Neural cell (in vitro differentiated cells): ENCODE results near the gene SERINC5. TPM values are rescaled to one million over a fixed set of nuclear protein-coding genes. Genes with fewer than 3 reads are reported as not detected.

Source experiments
- H2AFZ ChIP-seq: fragments of 200-600, 300-800 bp; sonication (generic), shearing (Covaris generic); 2 replicates; pipeline ENCODE4 v1.6.0; 2014; ENCODE audit warnings: low read depth, mild to moderate bottlenecking, antibody characterized with exemption, low read length, moderate library complexity
- H3F3A ChIP-seq: fragments of 200-600 bp; shearing (Covaris generic); 2 replicates; pipeline ENCODE4 v1.6.1; 2016; ENCODE audit warnings: mild to moderate bottlenecking, moderate library complexity, mixed read lengths, antibody characterized with exemption, low read length; ENCODE audit not compliant: insufficient read depth, poor library complexity, severe bottlenecking
- H3K27ac ChIP-seq: fragments of 200-600, 300-800 bp; sonication (generic), shearing (Covaris generic); 2 replicates; pipeline ENCODE4 v1.5.1; 2014; ENCODE audit warnings: mild to moderate bottlenecking, low read length, moderate library complexity
- H3K27me3 ChIP-seq: fragments of 300-800, 200-600 bp; sonication (generic), shearing (Covaris generic); 2 replicates; pipeline ENCODE4 v1.6.0; 2014; ENCODE audit warnings: mild to moderate bottlenecking, low read depth, low read length, moderate library complexity; ENCODE audit not compliant: insufficient read depth
- H3K36me3 ChIP-seq: fragments of 300-800, 200-600 bp; sonication (generic), shearing (Covaris generic); 2 replicates; pipeline ENCODE4 v1.5.1; 2014; ENCODE audit warnings: mild to moderate bottlenecking, antibody characterized with exemption, low read length, moderate library complexity; ENCODE audit not compliant: insufficient read depth
- H3K4me2 ChIP-seq: fragments of 300-800, 200-600 bp; sonication (generic), shearing (Covaris generic); 2 replicates; pipeline ENCODE4 v1.6.0; 2014; ENCODE audit warnings: mild to moderate bottlenecking, low read length
- H3K4me3 ChIP-seq: fragments of 300-800, 200-600 bp; sonication (generic), shearing (Covaris generic); 2 replicates; pipeline ENCODE4 v1.5.1; 2014; ENCODE audit warnings: mild to moderate bottlenecking, low read length, moderate library complexity
- H3K79me2 ChIP-seq: fragments of 200-600 bp; shearing (Covaris generic); replicated peaks from 2 replicates; pipeline ENCODE4 v1.6.0; 2014; ENCODE audit warnings: mild to moderate bottlenecking, low read length, moderate library complexity; ENCODE audit not compliant: insufficient read depth
- H3K9ac ChIP-seq: fragments of 300-800, 200-600 bp; sonication (generic), shearing (Covaris generic); 2 replicates; pipeline ENCODE4 v1.6.1; 2016; ENCODE audit warnings: mild to moderate bottlenecking, low read length, mixed read lengths
- H3K9me2 ChIP-seq: fragments of 200-600 bp; shearing (Covaris generic); 2 replicates; pipeline ENCODE4 v1.6.1; 2016; ENCODE audit warnings: mild to moderate bottlenecking, low read length, mixed read lengths; ENCODE audit not compliant: insufficient read depth
- H3K9me3 ChIP-seq: fragments of 200-600, 300-800 bp; sonication (generic), shearing (Covaris generic); 2 replicates; pipeline ENCODE4 v1.6.1; 2016; ENCODE audit warnings: mild to moderate bottlenecking, mixed run types, low read length, moderate library complexity, mixed read lengths
- H4K20me1 ChIP-seq: fragments of 200-600 bp; shearing (Covaris generic); 2 replicates; pipeline ENCODE4 v1.6.1; 2016; ENCODE audit warnings: mild to moderate bottlenecking, mixed run types; ENCODE audit not compliant: insufficient read depth
- EP300 ChIP-seq: fragments of 450-650 bp; conservative IDR thresholded peaks from 2 replicates; pipeline ENCODE4 v1.6.1; 2014; ENCODE audit warnings: antibody characterized with exemption, mild to moderate bottlenecking, moderate library complexity; ENCODE audit not compliant: poor library complexity, severe bottlenecking
- EZH2 ChIP-seq: fragments of 200-600, 300-800 bp; shearing (Covaris generic), sonication (generic); IDR thresholded peaks from 2 replicates; pipeline ENCODE4 v1.6.1; 2014; ENCODE audit warnings: antibody characterized with exemption, low read length, borderline replicate concordance, mild to moderate bottlenecking; ENCODE audit not compliant: insufficient read depth, poor library complexity, severe bottlenecking
- MXI1 ChIP-seq: fragments of 450-650 bp; conservative IDR thresholded peaks from 2 replicates; pipeline ENCODE4 v1.6.1; 2014; ENCODE audit warnings: antibody characterized with exemption, mild to moderate bottlenecking; ENCODE audit not compliant: poor library complexity, severe bottlenecking
- POLR2AphosphoS5 ChIP-seq: IDR thresholded peaks from 2 replicates; pipeline ENCODE4 v1.6.1; 2012
- RAD21 ChIP-seq: fragments of 450-650 bp; conservative IDR thresholded peaks from 2 replicates; pipeline ENCODE4 v1.6.1; 2014; ENCODE audit warnings: antibody characterized with exemption, mild to moderate bottlenecking, moderate library complexity
- SMC3 ChIP-seq: fragments of 450-650 bp; conservative IDR thresholded peaks from 2 replicates; pipeline ENCODE4 v1.6.1; 2014; ENCODE audit warnings: antibody characterized with exemption, mild to moderate bottlenecking, moderate library complexity; ENCODE audit not compliant: poor library complexity
- TAF1 ChIP-seq: IDR thresholded peaks from 2 replicates; pipeline ENCODE4 v1.6.1; 2012; ENCODE audit warnings: low read depth
- polyA plus RNA-seq: library from polyadenylated mRNA; depleted of rRNA; stranded (reverse); fragments of >200 nt; gene quantifications from 2 replicates; pipeline ENCODE4 v1.2.3, GENCODE V29; 2014
- TF ChIP-seq, protein P1 (sequence below): fragments of 450-650 bp; IDR thresholded peaks from 2 replicates; pipeline ENCODE4 v1.5.1; 2014; ENCODE audit warnings: antibody characterized with exemption, mild to moderate bottlenecking, moderate library complexity; ENCODE audit not compliant: poor library complexity, severe bottlenecking
- TF ChIP-seq, protein P2 (sequence below): IDR thresholded peaks from 2 replicates; pipeline ENCODE4 v1.6.1; 2012; ENCODE audit warnings: borderline replicate concordance

The SERINC5 gene
- polyA plus RNA-seq, 1 donor from 2014 or later = 5.8 TPM

DNA sequence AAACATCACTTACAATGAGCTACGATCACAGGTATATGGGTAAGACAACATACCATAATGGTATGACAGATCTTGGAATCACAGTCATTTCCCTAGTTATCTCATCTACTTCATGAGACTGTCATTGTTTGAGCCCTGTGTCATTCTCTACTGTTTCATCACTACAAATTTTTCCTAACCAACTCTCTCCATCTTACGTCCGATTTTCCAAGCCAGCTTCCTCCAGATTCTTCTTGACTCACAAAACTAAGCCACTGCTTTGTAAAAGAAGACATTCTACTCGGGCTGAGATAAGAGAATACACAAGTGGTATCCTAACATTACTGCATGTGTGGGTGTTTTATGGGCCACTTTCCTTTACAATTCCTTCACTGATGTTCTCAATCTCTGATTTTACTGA is 49.6 kb downstream of the SERINC5 start:
- Histone ChIP-seq H3K27ac (no peak overlapping the region), H3K79me2 (no peaks in the 10 kb centered on the region), H3K36me3 (no peaks in the 10 kb centered on the region), H2AFZ (no peak overlapping the region), H3K9ac (no peak overlapping the region), H3F3A (no peaks in the 10 kb centered on the region), H3K4me3 (no peak overlapping the region), H3K4me2 (no peak overlapping the region), H4K20me1 (no peaks in the 10 kb centered on the region), H3K9me2 (no peaks in the 10 kb centered on the region), H3K27me3 (no peaks in the 10 kb centered on the region), H3K9me3 (no peaks in the 10 kb centered on the region)
- TF ChIP-seq MXI1 (no peak), EZH2 (no peak), POLR2AphosphoS5 (no peak), TAF1 (no peak), EP300 (no peak), SMC3 (no peak), RAD21 (no peak)
- TF ChIP-seq, protein P1, sequence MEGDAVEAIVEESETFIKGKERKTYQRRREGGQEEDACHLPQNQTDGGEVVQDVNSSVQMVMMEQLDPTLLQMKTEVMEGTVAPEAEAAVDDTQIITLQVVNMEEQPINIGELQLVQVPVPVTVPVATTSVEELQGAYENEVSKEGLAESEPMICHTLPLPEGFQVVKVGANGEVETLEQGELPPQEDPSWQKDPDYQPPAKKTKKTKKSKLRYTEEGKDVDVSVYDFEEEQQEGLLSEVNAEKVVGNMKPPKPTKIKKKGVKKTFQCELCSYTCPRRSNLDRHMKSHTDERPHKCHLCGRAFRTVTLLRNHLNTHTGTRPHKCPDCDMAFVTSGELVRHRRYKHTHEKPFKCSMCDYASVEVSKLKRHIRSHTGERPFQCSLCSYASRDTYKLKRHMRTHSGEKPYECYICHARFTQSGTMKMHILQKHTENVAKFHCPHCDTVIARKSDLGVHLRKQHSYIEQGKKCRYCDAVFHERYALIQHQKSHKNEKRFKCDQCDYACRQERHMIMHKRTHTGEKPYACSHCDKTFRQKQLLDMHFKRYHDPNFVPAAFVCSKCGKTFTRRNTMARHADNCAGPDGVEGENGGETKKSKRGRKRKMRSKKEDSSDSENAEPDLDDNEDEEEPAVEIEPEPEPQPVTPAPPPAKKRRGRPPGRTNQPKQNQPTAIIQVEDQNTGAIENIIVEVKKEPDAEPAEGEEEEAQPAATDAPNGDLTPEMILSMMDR = no peak
- TF ChIP-seq, protein P2, sequence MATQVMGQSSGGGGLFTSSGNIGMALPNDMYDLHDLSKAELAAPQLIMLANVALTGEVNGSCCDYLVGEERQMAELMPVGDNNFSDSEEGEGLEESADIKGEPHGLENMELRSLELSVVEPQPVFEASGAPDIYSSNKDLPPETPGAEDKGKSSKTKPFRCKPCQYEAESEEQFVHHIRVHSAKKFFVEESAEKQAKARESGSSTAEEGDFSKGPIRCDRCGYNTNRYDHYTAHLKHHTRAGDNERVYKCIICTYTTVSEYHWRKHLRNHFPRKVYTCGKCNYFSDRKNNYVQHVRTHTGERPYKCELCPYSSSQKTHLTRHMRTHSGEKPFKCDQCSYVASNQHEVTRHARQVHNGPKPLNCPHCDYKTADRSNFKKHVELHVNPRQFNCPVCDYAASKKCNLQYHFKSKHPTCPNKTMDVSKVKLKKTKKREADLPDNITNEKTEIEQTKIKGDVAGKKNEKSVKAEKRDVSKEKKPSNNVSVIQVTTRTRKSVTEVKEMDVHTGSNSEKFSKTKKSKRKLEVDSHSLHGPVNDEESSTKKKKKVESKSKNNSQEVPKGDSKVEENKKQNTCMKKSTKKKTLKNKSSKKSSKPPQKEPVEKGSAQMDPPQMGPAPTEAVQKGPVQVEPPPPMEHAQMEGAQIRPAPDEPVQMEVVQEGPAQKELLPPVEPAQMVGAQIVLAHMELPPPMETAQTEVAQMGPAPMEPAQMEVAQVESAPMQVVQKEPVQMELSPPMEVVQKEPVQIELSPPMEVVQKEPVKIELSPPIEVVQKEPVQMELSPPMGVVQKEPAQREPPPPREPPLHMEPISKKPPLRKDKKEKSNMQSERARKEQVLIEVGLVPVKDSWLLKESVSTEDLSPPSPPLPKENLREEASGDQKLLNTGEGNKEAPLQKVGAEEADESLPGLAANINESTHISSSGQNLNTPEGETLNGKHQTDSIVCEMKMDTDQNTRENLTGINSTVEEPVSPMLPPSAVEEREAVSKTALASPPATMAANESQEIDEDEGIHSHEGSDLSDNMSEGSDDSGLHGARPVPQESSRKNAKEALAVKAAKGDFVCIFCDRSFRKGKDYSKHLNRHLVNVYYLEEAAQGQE = no peak

DNA sequence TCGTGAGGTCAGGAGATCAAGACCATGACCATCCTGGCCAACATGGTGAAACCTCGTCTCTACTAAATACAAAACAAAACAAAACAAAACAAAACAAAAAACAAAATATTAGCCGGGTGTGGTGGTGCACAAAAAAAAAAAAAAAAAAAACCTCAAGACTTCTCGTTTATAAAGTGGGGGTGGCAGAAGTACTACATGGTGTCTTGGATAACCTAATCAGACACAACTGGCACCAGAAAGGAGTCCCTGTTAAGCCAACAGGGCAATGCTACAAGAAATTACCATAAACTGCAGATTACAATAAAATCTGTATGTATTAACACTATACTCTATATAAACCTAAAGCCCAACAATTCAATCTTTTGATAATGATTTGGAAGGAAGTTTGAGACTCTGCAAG is 50.0 kb downstream of the SERINC5 start:
- H3K36me3 ChIP-seq = no peaks in the 10 kb centered on the region
- H3K9me3 ChIP-seq = no peaks in the 10 kb centered on the region
- no peak overlapping the region for H3K27ac ChIP-seq
- H3K9ac ChIP-seq = no peak overlapping the region
- no peaks in the 10 kb centered on the region for H3F3A ChIP-seq
- H3K27me3 ChIP-seq = no peaks in the 10 kb centered on the region
- TF ChIP-seq EZH2 = no peak
- no peak for TF ChIP-seq EP300
- TF ChIP-seq MXI1 = no peak
- TF ChIP-seq TAF1 = no peak
- TF ChIP-seq, protein P2 = no peak
- no peak for TF ChIP-seq SMC3
- no peak for TF ChIP-seq RAD21
- no peak for TF ChIP-seq POLR2AphosphoS5
- TF ChIP-seq, protein P1 = no peak
- no peaks in the 10 kb centered on the region for H4K20me1 ChIP-seq
- H3K9me2 ChIP-seq = no peaks in the 10 kb centered on the region
- H3K4me2 ChIP-seq = no peak overlapping the region
- H3K4me3 ChIP-seq = no peak overlapping the region
- H2AFZ ChIP-seq = no peak overlapping the region
- H3K79me2 ChIP-seq = no peaks in the 10 kb centered on the region
